ENCODE measurements around the gene ZNF771. TPM values are rescaled to one million over a fixed set of nuclear protein-coding genes. Genes with fewer than 3 reads are reported as not detected.
"Not testable (repeated sequence)": the region's sequence is repeated elsewhere in the genome, so short reads cannot be mapped to it uniquely, and the experiment has no call there.

The ZNF771 gene
- polyA plus RNA-seq, 1 experiment = 9.3 TPM

- ChIA-PET CTCF (interaction anchor here (2.2 kb wide), 1 partner anchor 171 kb away, joined by 5 read pairs; no protein-coding TSS in a partner anchor), POLR2A (no interaction called here)
- Histone ChIP-seq H3K9me3 (ENCODE audit: control insufficient read depth, insufficient read depth, low read length) (no peaks in the 10 kb centered on the region), H3K27ac (ENCODE audit: low read depth, low read length) (no peak overlapping the region), H3K27me3 (ENCODE audit: control insufficient read depth, insufficient read depth, low read length) (peaks cover 19% of the 10 kb centered on the region), H3K4me3 (ENCODE audit: low read depth, low read length) (no peak overlapping the region)
- DNase-seq (ENCODE audit: low read depth, low spot score) = no peak
- TF ChIP-seq CTCF (IDR thresholded peaks at IDR 0.05; ENCODE audit: low read depth, low read length) = no peak
Measured at GRCh38 chr16:30457743-30458560, 50.5 kb downstream of the ZNF771 start.

- peaks cover 18% of the 10 kb centered on the region for H3K27me3 ChIP-seq (ENCODE audit: control insufficient read depth, insufficient read depth, low read length)
- CTCF ChIA-PET = no interaction called here
- H3K27ac ChIP-seq (ENCODE audit: low read depth, low read length) = no peak overlapping the region
- TF ChIP-seq CTCF (IDR thresholded peaks at IDR 0.05; ENCODE audit: low read depth, low read length) = no peak
- no peaks in the 10 kb centered on the region for H3K9me3 ChIP-seq (ENCODE audit: control insufficient read depth, insufficient read depth, low read length)
- DNase-seq (ENCODE audit: low read depth, low spot score) = no peak
- H3K4me3 ChIP-seq (ENCODE audit: low read depth, low read length) = no peak overlapping the region
- POLR2A ChIA-PET = interaction anchor here (0.6 kb wide), 1 partner anchor 42 kb away, joined by 7 read pairs; no protein-coding TSS in a partner anchor
Measured at GRCh38 chr16:30458561-30459394, 51.4 kb downstream of the ZNF771 start.

GRCh38 chr16:30459456-30459855 is 52.0 kb downstream of the ZNF771 start:
- POLR2A ChIA-PET = interaction anchor here (0.6 kb wide), 1 partner anchor 43 kb away, joined by 7 read pairs; no protein-coding TSS in a partner anchor
- no peaks in the 10 kb centered on the region for H3K9me3 ChIP-seq (ENCODE audit: control insufficient read depth, insufficient read depth, low read length)
- H3K4me3 ChIP-seq (ENCODE audit: low read depth, low read length) = no peak overlapping the region
- CTCF ChIA-PET = no interaction called here
- no peak for TF ChIP-seq CTCF (IDR thresholded peaks at IDR 0.05; ENCODE audit: low read depth, low read length)
- DNase-seq (ENCODE audit: low read depth, low spot score) = no peak
- peaks cover 13% of the 10 kb centered on the region for H3K27me3 ChIP-seq (ENCODE audit: control insufficient read depth, insufficient read depth, low read length)
- no peak overlapping the region for H3K27ac ChIP-seq (ENCODE audit: low read depth, low read length)

- CTCF ChIA-PET = interaction anchor here (0.6 kb wide), 1 partner anchor 807 kb away, joined by 3 read pairs; no protein-coding TSS in a partner anchor
- H3K27ac ChIP-seq (ENCODE audit: low read depth, low read length); H3K27me3 ChIP-seq (ENCODE audit: control insufficient read depth, insufficient read depth, low read length); POLR2A ChIA-PET; H3K9me3 ChIP-seq (ENCODE audit: control insufficient read depth, insufficient read depth, low read length); H3K4me3 ChIP-seq (ENCODE audit: low read depth, low read length); DNase-seq (ENCODE audit: low read depth, low spot score): not testable (repeated sequence)
Measured at GRCh38 chr16:30461426-30461825, 54.0 kb downstream of the ZNF771 start.

GRCh38 chr16:30464078-30464477 is 56.7 kb downstream of the ZNF771 start:
- Histone ChIP-seq H3K27ac (ENCODE audit: low read depth, low read length) (no peak overlapping the region), H3K4me3 (ENCODE audit: low read depth, low read length) (no peak overlapping the region), H3K27me3 (ENCODE audit: control insufficient read depth, insufficient read depth, low read length) (peaks cover 3% of the 10 kb centered on the region), H3K9me3 (ENCODE audit: control insufficient read depth, insufficient read depth, low read length) (no peaks in the 10 kb centered on the region)
- ChIA-PET CTCF (interaction anchor here (0.6 kb wide), 1 partner anchor 26 kb away, joined by 3 read pairs; no protein-coding TSS in a partner anchor), POLR2A (no interaction called here)
- DNase-seq (ENCODE audit: low read depth, low spot score) = no peak
- no peak for TF ChIP-seq CTCF (IDR thresholded peaks at IDR 0.05; ENCODE audit: low read depth, low read length)

Small RNAs within 50 kb of the gene (small RNA-seq; reads per million reads assigned to genes)
- not detected for gene RF00019 (ENCODE audit: insufficient read length, low read depth)
- not detected for gene RF00406 (ENCODE audit: insufficient read length, low read depth)

Other genes with a start within 250 kb of the ZNF771 start
- gene CORO1A, start 224.0 kb upstream of the ZNF771 start, polyA plus RNA-seq (2011; rRNA removed) = 2.9 and 4.2 TPM in 2 replicates
- 17.5 and 38.2 TPM in 2 replicates for gene BOLA2B, start 213.9 kb upstream of the ZNF771 start, polyA plus RNA-seq (2011; rRNA removed)
- 3.8 and 13.4 TPM in 2 replicates for gene SLX1A, start 213.7 kb upstream of the ZNF771 start, polyA plus RNA-seq (2011; rRNA removed)
- 7.3 and 8.5 TPM in 2 replicates for gene SULT1A3, start 208.4 kb upstream of the ZNF771 start, polyA plus RNA-seq (2011; rRNA removed)
- gene NPIPB13, start 159.1 kb upstream of the ZNF771 start, polyA plus RNA-seq (2011; rRNA removed) = 0.83 and 1.7 TPM in 2 replicates
- gene CD2BP2, start 52.3 kb upstream of the ZNF771 start, polyA plus RNA-seq (2011; rRNA removed) = 48.9 and 49.5 TPM in 2 replicates
- 12.0 and 14.8 TPM in 2 replicates for gene TBC1D10B, start 37.1 kb upstream of the ZNF771 start, polyA plus RNA-seq (2011; rRNA removed)
- 0.55 TPM in 1 of 2 replicates, not detected in the other for gene MYL11, start 32.8 kb upstream of the ZNF771 start, polyA plus RNA-seq (2011; rRNA removed)
- gene SEPTIN1, start 25.0 kb upstream of the ZNF771 start, polyA plus RNA-seq (2011; rRNA removed) = not detected in 2 replicates
- 4.3 and 5.3 TPM in 2 replicates for gene ZNF48, start 12.2 kb upstream of the ZNF771 start, polyA plus RNA-seq (2011; rRNA removed)
- 34.1 and 34.7 TPM in 2 replicates for gene DCTPP1, start 22.4 kb downstream of the ZNF771 start, polyA plus RNA-seq (2011; rRNA removed)
- 41.2 and 47.1 TPM in 2 replicates for gene SEPHS2, start 38.3 kb downstream of the ZNF771 start, polyA plus RNA-seq (2011; rRNA removed)
- gene ITGAL, start 65.1 kb downstream of the ZNF771 start, polyA plus RNA-seq (2011; rRNA removed) = not detected in 2 replicates
- 9.8 and 14.5 TPM in 2 replicates for gene ZNF768, start 119.0 kb downstream of the ZNF771 start, polyA plus RNA-seq (2011; rRNA removed)
- gene ZNF747, start 127.3 kb downstream of the ZNF771 start, polyA plus RNA-seq (2011; rRNA removed) = 4.9 and 5.0 TPM in 2 replicates
- gene ZNF764, start 150.8 kb downstream of the ZNF771 start, polyA plus RNA-seq (2011; rRNA removed) = 2.5 and 3.2 TPM in 2 replicates
- gene ZNF688, start 164.1 kb downstream of the ZNF771 start, polyA plus RNA-seq (2011; rRNA removed) = 5.5 and 6.8 TPM in 2 replicates
- 4.7 and 6.6 TPM in 2 replicates for gene ZNF785, start 178.1 kb downstream of the ZNF771 start, polyA plus RNA-seq (2011; rRNA removed)
- 4.0 and 4.2 TPM in 2 replicates for gene ZNF689, start 202.8 kb downstream of the ZNF771 start, polyA plus RNA-seq (2011; rRNA removed)
- 4.9 and 6.9 TPM in 2 replicates for gene PRR14, start 243.4 kb downstream of the ZNF771 start, polyA plus RNA-seq (2011; rRNA removed)

Data from AG04450 (cell line).